Measurements from ENCODE around the gene RNU1-4. TPM values are rescaled to one million over a fixed set of nuclear protein-coding genes. Genes with fewer than 3 reads are reported as not detected.

RNU1-4 gene
- total RNA-seq, 2 donors from 2014 or later, result under 0.01 TPM

- H3K27ac ChIP-seq, result no peak overlapping the region
- no peaks in the 10 kb centered on the region for H3K4me1 ChIP-seq (replicated peaks)
- no peaks in the 10 kb centered on the region for H3K36me3 ChIP-seq
- H3K9me3 ChIP-seq, result no peaks in the 10 kb centered on the region
- DNase-seq (ENCODE audit: low spot score), result no peak
- WGBS, result 94% methylated on average over 8 of the region's 8 CpGs
- no peak overlapping the region for H3K4me3 ChIP-seq
- intact Hi-C loops (cut with DNase I), result no loop called here
- H3K27me3 ChIP-seq (replicated peaks; ENCODE audit: insufficient read depth), result peaks cover 2% of the 10 kb centered on the region
- TF ChIP-seq POLR2A (IDR thresholded peaks at IDR 0.05) (no peak), CTCF (IDR thresholded peaks at IDR 0.05) (no peak), POLR2AphosphoS5 (IDR thresholded peaks at IDR 0.05) (no peak)
These were observed 21.3 kb upstream of the RNU1-4 start for GRCh38 chr1:16718908-16719533.

DNA sequence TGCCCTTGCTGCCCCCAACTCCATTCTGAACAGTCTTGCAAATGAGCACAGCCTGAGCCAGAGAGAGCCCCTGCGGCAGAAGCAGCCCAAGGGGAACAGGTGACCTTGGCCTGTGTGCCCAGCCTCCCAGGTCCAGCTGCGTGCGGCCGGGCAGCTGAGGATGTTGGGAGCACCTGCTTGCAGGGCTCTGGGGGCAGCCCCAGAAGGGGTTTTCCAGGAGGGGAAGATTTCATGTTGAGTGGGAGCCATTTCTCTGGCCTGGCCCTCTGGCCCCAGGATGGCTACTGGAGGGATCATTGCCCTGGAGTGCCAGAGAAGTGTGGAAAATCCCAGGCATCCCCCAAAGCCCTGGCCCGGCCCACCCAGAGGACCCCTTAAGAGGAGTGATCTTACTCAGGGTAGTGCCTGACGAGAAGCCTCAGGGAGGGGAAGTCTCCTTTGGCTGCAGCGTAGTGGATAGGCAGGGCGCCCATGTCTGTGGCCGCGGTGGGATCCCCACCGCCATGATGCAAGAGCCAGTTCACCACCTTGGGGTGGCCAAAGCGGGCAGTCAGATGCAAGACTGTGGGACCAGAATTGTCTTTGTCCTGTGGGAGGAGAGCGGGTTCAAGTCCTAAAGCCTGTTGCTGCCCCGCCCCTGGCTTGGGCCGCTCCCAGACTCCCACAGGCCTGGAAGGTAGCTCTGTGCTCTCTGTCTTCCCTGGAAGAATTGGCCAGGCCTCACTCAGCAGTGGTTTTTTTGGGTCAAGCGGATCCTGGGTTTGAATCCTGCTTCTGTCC, 20.6 kb upstream of the RNU1-4 start:
- Histone ChIP-seq H3K4me3 (no peak overlapping the region), H3K27me3 (replicated peaks; ENCODE audit: insufficient read depth) (peaks cover 2% of the 10 kb centered on the region), H3K36me3 (no peaks in the 10 kb centered on the region), H3K9me3 (no peaks in the 10 kb centered on the region), H3K27ac (no peak overlapping the region), H3K4me1 (replicated peaks) (no peaks in the 10 kb centered on the region)
- WGBS, result 93% methylated on average over 16 of the region's 16 CpGs
- TF ChIP-seq POLR2AphosphoS5 (IDR thresholded peaks at IDR 0.05), result no peak
- TF ChIP-seq POLR2A (IDR thresholded peaks at IDR 0.05), result no peak
- no peak for TF ChIP-seq CTCF (IDR thresholded peaks at IDR 0.05)
- DNase-seq (ENCODE audit: low spot score), result no peak
- intact Hi-C loops (cut with DNase I), result no loop called here

DNA sequence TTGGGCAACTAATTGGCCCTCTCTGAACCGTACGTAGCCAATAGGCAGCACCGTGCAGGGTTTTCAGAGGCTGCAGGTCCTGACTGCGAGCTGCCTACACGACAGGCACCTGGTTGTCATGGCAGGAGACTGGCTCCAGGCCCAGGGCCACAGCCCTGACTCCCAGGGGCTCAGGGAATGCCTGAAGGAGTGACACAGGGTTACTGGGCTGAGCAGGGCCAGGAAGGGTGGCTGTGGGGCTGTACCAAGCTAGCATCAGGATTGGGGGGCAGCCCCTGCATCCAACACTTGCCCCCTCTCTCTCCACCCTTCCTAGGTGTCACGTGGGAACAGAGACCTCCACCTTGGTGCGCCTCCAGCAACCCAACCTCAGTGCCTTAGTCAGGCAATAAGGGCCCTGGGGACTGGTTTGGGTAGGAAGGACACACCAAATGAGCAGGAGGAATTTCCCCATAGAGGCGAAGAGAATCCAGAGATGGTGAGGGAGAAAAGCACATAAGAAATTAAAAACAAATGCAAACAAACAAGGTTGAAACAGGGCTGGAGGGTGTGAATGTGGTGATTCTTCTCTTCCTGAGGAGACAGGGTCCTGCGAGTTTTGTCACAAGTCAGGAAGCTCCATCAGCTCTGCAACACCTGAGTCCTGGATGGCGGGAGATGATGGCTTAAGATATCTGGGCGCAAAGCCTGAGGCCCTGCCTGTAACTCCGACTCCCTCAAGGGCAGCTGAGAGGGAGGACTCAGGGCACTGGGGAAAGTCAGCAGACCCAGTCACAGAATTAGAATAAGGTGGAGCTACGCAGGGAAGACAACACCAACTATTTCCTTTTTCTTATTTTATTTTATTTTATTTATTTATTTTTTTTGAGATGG, 19.7 kb upstream of the RNU1-4 start:
- intact Hi-C loops (cut with DNase I), result no loop called here
- no peaks in the 10 kb centered on the region for H3K4me1 ChIP-seq (replicated peaks)
- DNase-seq (ENCODE audit: low spot score), result no peak
- TF ChIP-seq POLR2A (IDR thresholded peaks at IDR 0.05), result no peak
- no peak for TF ChIP-seq CTCF (IDR thresholded peaks at IDR 0.05)
- no peak for TF ChIP-seq POLR2AphosphoS5 (IDR thresholded peaks at IDR 0.05)
- no peaks in the 10 kb centered on the region for H3K9me3 ChIP-seq
- no peaks in the 10 kb centered on the region for H3K36me3 ChIP-seq
- 80% methylated on average over 13 of the region's 13 CpGs for WGBS
- H3K27ac ChIP-seq, result no peak overlapping the region
- H3K27me3 ChIP-seq (replicated peaks; ENCODE audit: insufficient read depth), result peaks cover 2% of the 10 kb centered on the region
- H3K4me3 ChIP-seq, result no peak overlapping the region

- 77% methylated on average over 11 of the region's 11 CpGs for WGBS
- peaks cover 2% of the 10 kb centered on the region for H3K27me3 ChIP-seq (replicated peaks; ENCODE audit: insufficient read depth)
- no peak for TF ChIP-seq POLR2AphosphoS5 (IDR thresholded peaks at IDR 0.05)
- no peak for TF ChIP-seq POLR2A (IDR thresholded peaks at IDR 0.05)
- no peak for TF ChIP-seq CTCF (IDR thresholded peaks at IDR 0.05)
- H3K4me1 ChIP-seq (replicated peaks), result no peaks in the 10 kb centered on the region
- no peaks in the 10 kb centered on the region for H3K36me3 ChIP-seq
- H3K27ac ChIP-seq, result no peak overlapping the region
- no peak overlapping the region for H3K4me3 ChIP-seq
- intact Hi-C loops (cut with DNase I), result no loop called here
- no peak for DNase-seq (ENCODE audit: low spot score)
- H3K9me3 ChIP-seq, result no peaks in the 10 kb centered on the region
These were observed 18.3 kb upstream of the RNU1-4 start for GRCh38 chr1:16721871-16722641.

Measured in prostate gland (tissue), 2 donors.